ENCODE measurements around the gene RACK1. TPM values are rescaled to one million over a fixed set of nuclear protein-coding genes. Genes with fewer than 3 reads are reported as not detected.

Gene RACK1
- total RNA-seq, 1 donor: 3,386 TPM

- no peak for TF ChIP-seq CTCF (IDR thresholded peaks at IDR 0.05; ENCODE audit: insufficient read depth, low read depth, low read length)
- DNase-seq (ENCODE audit: low read depth): no peak
- no peak overlapping the region for H3K4me3 ChIP-seq (ENCODE audit: low read depth, low read length)
Observed at GRCh38 chr5:181235689-181236366, 7.9 kb downstream of the RACK1 start.

GRCh38 chr5:181235323-181235688 lies 8.4 kb downstream of the RACK1 start:
- TF ChIP-seq CTCF (IDR thresholded peaks at IDR 0.05; ENCODE audit: insufficient read depth, low read depth, low read length): no peak
- DNase-seq (ENCODE audit: low read depth): no peak
- no peak overlapping the region for H3K4me3 ChIP-seq (ENCODE audit: low read depth, low read length)

GRCh38 chr5:181234455-181235306 lies 9.0 kb downstream of the RACK1 start:
- H3K4me3 ChIP-seq (ENCODE audit: low read depth, low read length): no peak overlapping the region
- no peak for DNase-seq (ENCODE audit: low read depth)
- TF ChIP-seq CTCF (IDR thresholded peaks at IDR 0.05; ENCODE audit: insufficient read depth, low read depth, low read length): no peak

- TF ChIP-seq CTCF (IDR thresholded peaks at IDR 0.05; ENCODE audit: insufficient read depth, low read depth, low read length): no peak
- no peak for DNase-seq (ENCODE audit: low read depth)
- no peak overlapping the region for H3K4me3 ChIP-seq (ENCODE audit: low read depth, low read length)
Observed at GRCh38 chr5:181233801-181234454, 9.8 kb downstream of the RACK1 start.

- TF ChIP-seq CTCF (IDR thresholded peaks at IDR 0.05; ENCODE audit: insufficient read depth, low read depth, low read length): no peak
- H3K4me3 ChIP-seq (ENCODE audit: low read depth, low read length): no peak overlapping the region
- DNase-seq (ENCODE audit: low read depth): no peak
Observed at GRCh38 chr5:181233088-181233800, 10.5 kb downstream of the RACK1 start.

GRCh38 chr5:181232593-181232992 lies 11.1 kb downstream of the RACK1 start:
- TF ChIP-seq CTCF (IDR thresholded peaks at IDR 0.05; ENCODE audit: insufficient read depth, low read depth, low read length): no peak
- no peak overlapping the region for H3K4me3 ChIP-seq (ENCODE audit: low read depth, low read length)
- no peak for DNase-seq (ENCODE audit: low read depth)

All from fibroblast of villous mesenchyme (primary cell).